Glutamatergic neuron (in vitro differentiated cells): ENCODE data around the gene TNFSF11. TPM values are rescaled to one million over a fixed set of nuclear protein-coding genes. Genes with fewer than 3 reads are reported as not detected.

Experiments used
- DNase-seq: peaks from one replicate; pipeline ENCODE4 v3.0.0; 2022
- H3K27ac Mint-ChIP-seq: one replicate; pipeline ENCODE4 v1.8.0; 2020; ENCODE audit warnings: mild to moderate bottlenecking, mixed read lengths, inconsistent platforms; ENCODE audit not compliant: unreplicated experiment
- H3K27me3 Mint-ChIP-seq: one replicate; pipeline ENCODE4 v1.8.0; 2020; ENCODE audit warnings: mild to moderate bottlenecking, moderate library complexity, mixed read lengths, inconsistent platforms; ENCODE audit not compliant: unreplicated experiment
- H3K36me3 Mint-ChIP-seq: one replicate; pipeline ENCODE4 v1.8.0; 2020; ENCODE audit warnings: mild to moderate bottlenecking, mixed read lengths, inconsistent platforms; ENCODE audit not compliant: unreplicated experiment
- H3K4me1 Mint-ChIP-seq: one replicate; pipeline ENCODE4 v1.8.0; 2020; ENCODE audit warnings: mild to moderate bottlenecking, low read depth, mixed read lengths, inconsistent platforms; ENCODE audit not compliant: unreplicated experiment
- H3K4me3 Mint-ChIP-seq: one replicate; pipeline ENCODE4 v1.8.0; 2020; ENCODE audit warnings: mild to moderate bottlenecking, mixed read lengths, inconsistent platforms; ENCODE audit not compliant: unreplicated experiment
- H3K9me3 Mint-ChIP-seq: one replicate; pipeline ENCODE4 v1.8.0; 2020; ENCODE audit warnings: mild to moderate bottlenecking, moderate library complexity, mixed read lengths, inconsistent platforms; ENCODE audit not compliant: unreplicated experiment
- CTCF ChIP-seq: fragments of 200-600 bp; sonication (generic); IDR thresholded peaks from one replicate; pipeline ENCODE4 v1.5.0; 2021; ENCODE audit not compliant: partially characterized antibody, unreplicated experiment
- total RNA-seq: library from RNA; stranded (reverse); fragmentation: NEBNext Ultra II Directional; extraction: Animal tissue kit (Norgen Biotek cat#: 25700); gene quantifications from one replicate; pipeline ENCODE4 v1.2.1, GENCODE V29; 2021; ENCODE audit not compliant: unreplicated experiment

Gene TNFSF11
- total RNA-seq, 1 donor from 2014 or later, result not detected

GRCh38 chr13:42650506-42650905 is 76.6 kb downstream of the TNFSF11 start:
- H3K27me3 Mint-ChIP-seq, result no peaks in the 10 kb centered on the region
- no peaks in the 10 kb centered on the region for H3K9me3 Mint-ChIP-seq
- H3K36me3 Mint-ChIP-seq, result no peaks in the 10 kb centered on the region
- TF ChIP-seq CTCF, result no peak
- no peak overlapping the region for H3K27ac Mint-ChIP-seq
- peaks cover 2% of the 10 kb centered on the region for H3K4me1 Mint-ChIP-seq
- H3K4me3 Mint-ChIP-seq, result no peak overlapping the region
- no peak for DNase-seq

- no peak for TF ChIP-seq CTCF
- Mint-ChIP-seq H3K9me3 (no peaks in the 10 kb centered on the region), H3K27ac (no peak overlapping the region), H3K4me1 (peaks cover 9% of the 10 kb centered on the region), H3K27me3 (no peaks in the 10 kb centered on the region), H3K36me3 (no peaks in the 10 kb centered on the region), H3K4me3 (no peak overlapping the region)
- no peak for DNase-seq
Observed at GRCh38 chr13:42651936-42652641, 78.1 kb downstream of the TNFSF11 start.

- H3K27me3 Mint-ChIP-seq, result no peaks in the 10 kb centered on the region
- no peak overlapping the region for H3K27ac Mint-ChIP-seq
- no peaks in the 10 kb centered on the region for H3K9me3 Mint-ChIP-seq
- TF ChIP-seq CTCF, result no peak
- DNase-seq, result no peak
- peaks cover 16% of the 10 kb centered on the region for H3K4me1 Mint-ChIP-seq
- no peak overlapping the region for H3K4me3 Mint-ChIP-seq
- H3K36me3 Mint-ChIP-seq, result no peaks in the 10 kb centered on the region
Observed at GRCh38 chr13:42652642-42653415, 78.9 kb downstream of the TNFSF11 start.

GRCh38 chr13:42653679-42654078 is 79.7 kb downstream of the TNFSF11 start:
- Mint-ChIP-seq H3K4me3 (no peak overlapping the region), H3K4me1 (peaks cover 17% of the 10 kb centered on the region), H3K36me3 (no peaks in the 10 kb centered on the region), H3K27ac (no peak overlapping the region), H3K27me3 (no peaks in the 10 kb centered on the region), H3K9me3 (no peaks in the 10 kb centered on the region)
- TF ChIP-seq CTCF, result no peak
- no peak for DNase-seq

- H3K4me1 Mint-ChIP-seq, result peaks cover 17% of the 10 kb centered on the region
- DNase-seq, result no peak
- no peaks in the 10 kb centered on the region for H3K27me3 Mint-ChIP-seq
- no peaks in the 10 kb centered on the region for H3K36me3 Mint-ChIP-seq
- no peak for TF ChIP-seq CTCF
- H3K27ac Mint-ChIP-seq, result no peak overlapping the region
- no peaks in the 10 kb centered on the region for H3K9me3 Mint-ChIP-seq
- H3K4me3 Mint-ChIP-seq, result no peak overlapping the region
Observed at GRCh38 chr13:42654212-42654611, 80.3 kb downstream of the TNFSF11 start.
